ENCODE results near the gene RAD51B. TPM values are rescaled to one million over a fixed set of nuclear protein-coding genes. Genes with fewer than 3 reads are reported as not detected.
"Not testable (repeated sequence)": the region's sequence is repeated elsewhere in the genome, so short reads cannot be mapped to it uniquely, and the experiment has no call there.

Gene RAD51B
- total RNA-seq, 1 experiment from 2014 or later, result 14.2 TPM

- H3K27ac Mint-ChIP-seq, result no peak overlapping the region
- no peaks in the 10 kb centered on the region for H3K36me3 Mint-ChIP-seq
- peaks cover 25% of the 10 kb centered on the region for H3K4me1 Mint-ChIP-seq
- TF ChIP-seq ERG (CRISPR knock-in tag; IDR thresholded peaks at IDR 0.05) (no peak), MXD4 (CRISPR knock-in tag; IDR thresholded peaks at IDR 0.05; ENCODE audit: borderline replicate concordance) (no peak), ZNF396 (CRISPR knock-in tag; IDR thresholded peaks at IDR 0.05; ENCODE audit: borderline replicate concordance) (no peak), ZNF232 (CRISPR knock-in tag; IDR thresholded peaks at IDR 0.05) (no peak), STAT6 (CRISPR knock-in tag; conservative IDR thresholded peaks at IDR 0.05; ENCODE audit: low read depth) (no peak), NFATC4 (CRISPR knock-in tag; IDR thresholded peaks at IDR 0.05) (no peak), HMGXB4 (CRISPR knock-in tag; IDR thresholded peaks at IDR 0.05) (no peak), ZNF532 (CRISPR knock-in tag; IDR thresholded peaks at IDR 0.05; ENCODE audit: borderline replicate concordance) (no peak), GABPB1 (CRISPR knock-in tag; IDR thresholded peaks at IDR 0.05) (no peak), ZBTB21 (CRISPR knock-in tag; IDR thresholded peaks at IDR 0.05; ENCODE audit: borderline replicate concordance) (no peak), NR1H2 (CRISPR knock-in tag; IDR thresholded peaks at IDR 0.05) (no peak), ATF3 (CRISPR knock-in tag; conservative IDR thresholded peaks at IDR 0.05) (no peak), ZNF425 (CRISPR knock-in tag; conservative IDR thresholded peaks at IDR 0.05) (no peak)
- ATAC-seq, result peak; percentile 91
- POLR2A ChIA-PET, result interaction anchor here (0.7 to 1.2 kb wide), 5 partner anchors 8 to 1262 kb away, joined by 3 to 12 read pairs (median 5); partner anchors contain the start of gene ZFP36L1
- H3K4me3 Mint-ChIP-seq, result no peak overlapping the region
- CTCF ChIA-PET, result interaction anchor here (0.6 to 2.0 kb wide), 23 partner anchors 12 to 743 kb away, joined by 3 to 12 read pairs (median 4); no protein-coding TSS in a partner anchor
- H3K9me3 Mint-ChIP-seq, result no peaks in the 10 kb centered on the region
- H3K27me3 Mint-ChIP-seq (ENCODE audit: low read depth), result no peaks in the 10 kb centered on the region
- peak; percentile 66 for DNase-seq (ENCODE audit: low spot score)
Measured at GRCh38 chr14:68762953-68763764, 943.6 kb downstream of the RAD51B start.

GRCh38 chr14:68763843-68764242, 944.3 kb downstream of the RAD51B start:
- not testable (repeated sequence) for ATAC-seq; DNase-seq (ENCODE audit: low spot score); H3K27ac Mint-ChIP-seq; H3K9me3 Mint-ChIP-seq; H3K27me3 Mint-ChIP-seq (ENCODE audit: low read depth); H3K4me3 Mint-ChIP-seq; H3K36me3 Mint-ChIP-seq
- ChIA-PET POLR2A (interaction anchor here (1.0 kb wide), 1 partner anchor 47 kb away, joined by 3 read pairs; no protein-coding TSS in a partner anchor), CTCF (interaction anchor here (1.0 to 2.0 kb wide), 10 partner anchors 11 to 180 kb away, joined by 3 to 12 read pairs (median 5); no protein-coding TSS in a partner anchor)
- H3K4me1 Mint-ChIP-seq, result peaks cover 25% of the 10 kb centered on the region
